SU-DHL-6 (cell line): ENCODE data around the gene IGF2BP2.

Experiments
- EZH2phosphoT487 ChIP-seq: fragments of 200-600 bp; sonication (generic), shearing (Covaris generic); conservative IDR thresholded peaks from 2 replicates; pipeline ENCODE4 v1.6.1; 2018; ENCODE audit warnings: mild to moderate bottlenecking, antibody characterized with exemption, low read length, moderate library complexity, mixed read lengths
- TF ChIP-seq, protein P1 (sequence below): fragments of 200-600 bp; sonication (generic); IDR thresholded peaks from one replicate; pipeline ENCODE4 v1.5.1; 2017; ENCODE audit warnings: antibody characterized with exemption, mild to moderate bottlenecking, low read length, moderate library complexity; ENCODE audit not compliant: insufficient read depth, poor library complexity, severe bottlenecking

GRCh38 chr3:185685231-185686035 is 139.4 kb downstream of the IGF2BP2 start:
- TF ChIP-seq, protein P1, sequence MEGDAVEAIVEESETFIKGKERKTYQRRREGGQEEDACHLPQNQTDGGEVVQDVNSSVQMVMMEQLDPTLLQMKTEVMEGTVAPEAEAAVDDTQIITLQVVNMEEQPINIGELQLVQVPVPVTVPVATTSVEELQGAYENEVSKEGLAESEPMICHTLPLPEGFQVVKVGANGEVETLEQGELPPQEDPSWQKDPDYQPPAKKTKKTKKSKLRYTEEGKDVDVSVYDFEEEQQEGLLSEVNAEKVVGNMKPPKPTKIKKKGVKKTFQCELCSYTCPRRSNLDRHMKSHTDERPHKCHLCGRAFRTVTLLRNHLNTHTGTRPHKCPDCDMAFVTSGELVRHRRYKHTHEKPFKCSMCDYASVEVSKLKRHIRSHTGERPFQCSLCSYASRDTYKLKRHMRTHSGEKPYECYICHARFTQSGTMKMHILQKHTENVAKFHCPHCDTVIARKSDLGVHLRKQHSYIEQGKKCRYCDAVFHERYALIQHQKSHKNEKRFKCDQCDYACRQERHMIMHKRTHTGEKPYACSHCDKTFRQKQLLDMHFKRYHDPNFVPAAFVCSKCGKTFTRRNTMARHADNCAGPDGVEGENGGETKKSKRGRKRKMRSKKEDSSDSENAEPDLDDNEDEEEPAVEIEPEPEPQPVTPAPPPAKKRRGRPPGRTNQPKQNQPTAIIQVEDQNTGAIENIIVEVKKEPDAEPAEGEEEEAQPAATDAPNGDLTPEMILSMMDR = no peak
- TF ChIP-seq EZH2phosphoT487 = no peak
